ENCODE results near the gene IGFBP1. TPM values are rescaled to one million over a fixed set of nuclear protein-coding genes. Genes with fewer than 3 reads are reported as not detected.

The IGFBP1 gene
- total RNA-seq, 2 donors from 2014 or later, result 0.26 to 0.99 TPM

DNA sequence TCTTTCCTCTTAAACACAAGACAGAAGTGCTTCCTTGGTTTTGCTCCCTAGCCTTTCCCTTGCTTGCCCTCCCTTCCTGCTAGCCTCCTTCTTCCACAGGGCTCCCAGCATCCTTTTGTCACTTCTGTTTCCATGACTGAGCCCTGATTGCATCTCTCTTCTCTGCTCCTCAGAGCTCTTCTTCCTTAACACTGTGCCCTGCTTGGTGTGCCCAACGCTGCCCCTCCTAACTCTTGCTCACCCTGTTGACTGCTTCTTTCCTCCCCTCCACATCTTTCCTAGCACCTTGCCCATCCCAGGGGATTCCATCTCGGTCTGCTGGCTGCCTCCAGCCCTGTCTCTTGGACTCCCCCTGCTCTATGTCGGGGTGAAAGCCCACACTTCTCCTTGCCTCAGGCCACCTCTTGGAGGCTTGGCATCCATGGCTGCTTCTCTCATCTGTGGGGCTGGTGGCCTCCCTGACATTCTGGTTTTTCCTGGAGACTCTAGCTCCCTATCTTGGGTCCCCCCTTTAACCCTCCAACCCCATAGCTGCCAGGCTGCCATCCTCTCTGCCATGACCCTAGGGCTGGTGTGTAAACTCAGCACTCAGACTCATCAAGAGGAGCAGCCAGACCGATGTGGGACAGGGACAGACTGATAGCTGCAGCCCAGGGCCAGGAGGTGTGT is 5.8 kb downstream of the IGFBP1 start:
- ATAC-seq, result no peak
- no peak for DNase-seq
- WGBS, 2 donors, result 78 to 79% methylated on average over 4 of the region's 4 CpGs
- Histone ChIP-seq H3K36me3 (replicated peaks in 1 of 2; ENCODE audit: insufficient read depth in 1 of 2, low read depth in 2 of 2) (no peaks in the 10 kb centered on the region), H3K27ac (no peak overlapping the region), H3K4me1 (no peaks in the 10 kb centered on the region), H3K27me3 (no peaks in the 10 kb centered on the region), H3K4me3 (no peak overlapping the region), H3K9me3 (no peaks in the 10 kb centered on the region)
- intact Hi-C loops (cut with DNase I), result no loop called here
- TF ChIP-seq, protein P1, sequence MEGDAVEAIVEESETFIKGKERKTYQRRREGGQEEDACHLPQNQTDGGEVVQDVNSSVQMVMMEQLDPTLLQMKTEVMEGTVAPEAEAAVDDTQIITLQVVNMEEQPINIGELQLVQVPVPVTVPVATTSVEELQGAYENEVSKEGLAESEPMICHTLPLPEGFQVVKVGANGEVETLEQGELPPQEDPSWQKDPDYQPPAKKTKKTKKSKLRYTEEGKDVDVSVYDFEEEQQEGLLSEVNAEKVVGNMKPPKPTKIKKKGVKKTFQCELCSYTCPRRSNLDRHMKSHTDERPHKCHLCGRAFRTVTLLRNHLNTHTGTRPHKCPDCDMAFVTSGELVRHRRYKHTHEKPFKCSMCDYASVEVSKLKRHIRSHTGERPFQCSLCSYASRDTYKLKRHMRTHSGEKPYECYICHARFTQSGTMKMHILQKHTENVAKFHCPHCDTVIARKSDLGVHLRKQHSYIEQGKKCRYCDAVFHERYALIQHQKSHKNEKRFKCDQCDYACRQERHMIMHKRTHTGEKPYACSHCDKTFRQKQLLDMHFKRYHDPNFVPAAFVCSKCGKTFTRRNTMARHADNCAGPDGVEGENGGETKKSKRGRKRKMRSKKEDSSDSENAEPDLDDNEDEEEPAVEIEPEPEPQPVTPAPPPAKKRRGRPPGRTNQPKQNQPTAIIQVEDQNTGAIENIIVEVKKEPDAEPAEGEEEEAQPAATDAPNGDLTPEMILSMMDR (IDR thresholded peaks at IDR 0.05), result no peak
- TF ChIP-seq POLR2A (IDR thresholded peaks at IDR 0.05), result no peak

GRCh38 chr7:45894665-45895062 is 6.4 kb downstream of the IGFBP1 start:
- no peak overlapping the region for H3K27ac ChIP-seq
- H3K9me3 ChIP-seq, result no peaks in the 10 kb centered on the region
- no peak for DNase-seq
- no peaks in the 10 kb centered on the region for H3K36me3 ChIP-seq (replicated peaks in 1 of 2; ENCODE audit: insufficient read depth in 1 of 2, low read depth in 2 of 2)
- no peak for TF ChIP-seq POLR2A (IDR thresholded peaks at IDR 0.05)
- TF ChIP-seq, protein P1 (IDR thresholded peaks at IDR 0.05), result no peak
- H3K4me1 ChIP-seq, result no peaks in the 10 kb centered on the region
- no peak for ATAC-seq
- no peak overlapping the region for H3K4me3 ChIP-seq
- H3K27me3 ChIP-seq, result no peaks in the 10 kb centered on the region
- intact Hi-C loops (cut with DNase I), result no loop called here

DNA sequence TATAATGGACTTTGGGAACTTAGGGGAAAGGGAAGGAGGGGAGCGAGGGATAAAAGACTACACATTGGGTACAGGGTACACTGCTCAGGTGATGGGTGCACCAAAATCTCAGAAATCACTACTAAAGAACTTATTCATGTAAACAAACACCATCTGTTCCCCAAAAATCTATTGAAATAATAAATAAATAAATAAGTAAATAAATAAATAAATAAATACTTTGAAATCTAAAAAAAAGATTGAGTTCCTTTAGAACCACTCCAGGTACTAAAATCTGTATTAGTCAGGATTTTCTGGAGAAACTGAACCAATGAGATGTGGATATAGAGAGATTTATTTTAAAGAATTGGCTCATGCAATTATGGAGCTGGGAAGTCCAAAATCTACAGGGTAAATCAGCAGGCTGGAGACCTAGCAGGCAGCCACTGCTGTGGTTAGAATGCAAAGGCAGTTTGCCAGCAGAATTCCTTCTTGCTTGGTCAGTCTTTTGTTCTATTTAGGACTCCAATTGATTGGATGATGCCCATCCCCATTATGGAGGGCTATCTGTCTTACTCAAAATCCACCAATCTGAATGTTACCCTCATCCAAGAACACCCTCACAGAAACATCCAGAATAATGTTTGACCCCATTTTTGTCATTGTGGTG is 8.9 kb downstream of the IGFBP1 start:
- intact Hi-C loops (cut with DNase I), result no loop called here
- ATAC-seq (no peak), DNase-seq (no peak)
- Histone ChIP-seq H3K4me1 (no peaks in the 10 kb centered on the region), H3K9me3 (no peaks in the 10 kb centered on the region), H3K4me3 (no peak overlapping the region), H3K36me3 (replicated peaks in 1 of 2; ENCODE audit: insufficient read depth in 1 of 2, low read depth in 2 of 2) (no peaks in the 10 kb centered on the region), H3K27ac (no peak overlapping the region), H3K27me3 (no peaks in the 10 kb centered on the region)
- 95 to 100% methylated on average over 1 of the region's 1 CpG for WGBS, 2 donors
- TF ChIP-seq POLR2A (IDR thresholded peaks at IDR 0.05), result no peak
- TF ChIP-seq, protein P1 (IDR thresholded peaks at IDR 0.05), result no peak

- TF ChIP-seq, protein P1 (IDR thresholded peaks at IDR 0.05), result no peak
- no peak for TF ChIP-seq POLR2A (IDR thresholded peaks at IDR 0.05)
- no peaks in the 10 kb centered on the region for H3K4me1 ChIP-seq
- no peaks in the 10 kb centered on the region for H3K9me3 ChIP-seq
- 58 to 67% methylated on average over 2 of the region's 2 CpGs for WGBS, 2 donors
- H3K27me3 ChIP-seq, result no peaks in the 10 kb centered on the region
- H3K4me3 ChIP-seq, result no peak overlapping the region
- intact Hi-C loops (cut with DNase I), result no loop called here
- H3K27ac ChIP-seq, result no peak overlapping the region
- DNase-seq, result no peak
- H3K36me3 ChIP-seq (replicated peaks in 1 of 2; ENCODE audit: insufficient read depth in 1 of 2, low read depth in 2 of 2), result no peaks in the 10 kb centered on the region
- ATAC-seq, result no peak
Observed at GRCh38 chr7:45898222-45898621, 9.9 kb downstream of the IGFBP1 start.

DNA sequence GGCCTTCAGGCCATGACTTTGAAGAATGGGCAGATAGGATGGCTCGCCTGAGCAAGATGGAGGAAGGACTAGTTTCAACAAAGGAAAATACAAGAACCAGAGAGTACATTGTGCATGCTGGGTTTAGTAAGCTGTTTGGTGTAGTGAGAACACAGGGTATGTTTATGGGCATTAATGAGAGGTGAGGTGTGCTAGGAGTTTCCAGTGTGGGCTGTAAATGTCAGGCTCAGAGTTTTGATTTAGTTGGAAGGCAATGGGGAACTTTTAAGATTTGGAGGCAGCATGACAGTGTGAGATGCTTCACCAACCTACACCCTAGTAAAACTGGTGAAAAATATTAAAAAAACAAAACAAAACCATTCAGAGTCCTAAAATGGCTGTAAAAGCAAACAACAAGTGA is 13.3 kb downstream of the IGFBP1 start:
- TF ChIP-seq POLR2A (IDR thresholded peaks at IDR 0.05), result no peak
- TF ChIP-seq, protein P1 (IDR thresholded peaks at IDR 0.05), result no peak
- H3K36me3 ChIP-seq (replicated peaks in 1 of 2; ENCODE audit: insufficient read depth in 1 of 2, low read depth in 2 of 2), result no peaks in the 10 kb centered on the region
- no peaks in the 10 kb centered on the region for H3K27me3 ChIP-seq
- no peaks in the 10 kb centered on the region for H3K4me1 ChIP-seq
- no peak for DNase-seq
- no peaks in the 10 kb centered on the region for H3K9me3 ChIP-seq
- 73 to 75% methylated on average over 1 of the region's 1 CpG for WGBS, 2 donors
- H3K27ac ChIP-seq, result no peak overlapping the region
- ATAC-seq, result no peak
- no peak overlapping the region for H3K4me3 ChIP-seq
- intact Hi-C loops (cut with DNase I), result no loop called here
